Ascending aorta (tissue), 2 donors: ENCODE results near the gene CBLC. TPM values are rescaled to one million over a fixed set of nuclear protein-coding genes. Genes with fewer than 3 reads are reported as not detected.

Experiments used
- DNase-seq, 2 donors: peaks; one replicate each; pipeline ENCODE4 v3.0.0-alpha.2; 2019; ENCODE audit warnings: low spot score in 2 of 2
- H3K27ac ChIP-seq, 2 donors: fragments of 200-600 bp; sonication (generic); one replicate each; pipeline ENCODE4 v1.5.1; 2016 to 2017; ENCODE audit warnings: mild to moderate bottlenecking in 1 of 2
- H3K27me3 ChIP-seq: fragments of 200-600 bp; sonication (generic); one replicate; pipeline ENCODE4 v1.5.1; 2017
- H3K36me3 ChIP-seq, 2 donors: fragments of 200-600 bp; sonication (generic); one replicate each; pipeline ENCODE4 v1.5.1; 2016
- H3K4me1 ChIP-seq, 2 donors: fragments of 200-600 bp; sonication (generic); one replicate each; pipeline ENCODE4 v1.5.1; 2016 to 2017; ENCODE audit warnings: mild to moderate bottlenecking in 1 of 2
- H3K4me3 ChIP-seq, 2 donors: fragments of 200-600 bp; sonication (generic); one replicate each; pipeline ENCODE4 v1.5.1; 2016 to 2017; ENCODE audit warnings: mild to moderate bottlenecking in 1 of 2
- H3K9me3 ChIP-seq, 2 donors: fragments of 200-600 bp; sonication (generic); one replicate each; pipeline ENCODE4 v1.5.1; 2016
- intact Hi-C: fragments of 100-400 bp; cut with DNase I; formaldehyde crosslinking; loops from one replicate; pipeline ENCODE4 v1.15.1; 2023
- total RNA-seq: library from RNA; depleted of rRNA; stranded (reverse); fragments of >200 nt; gene quantifications from one replicate; pipeline ENCODE4 v1.1.0, GENCODE V29; 2016
- TF ChIP-seq, protein P1 (sequence below), 3 experiments: fragments of 200-600 bp in 2 of 3; fragments of 450-650 bp in 1 of 3; sonication (generic) in 2 of 3; IDR thresholded peaks; one replicate each; pipeline ENCODE4 v1.5.1; 2016 to 2019; ENCODE audit warnings: antibody characterized with exemption in 3 of 3, mild to moderate bottlenecking in 1 of 3, moderate library complexity in 1 of 3

Gene CBLC
- total RNA-seq, 1 donor from 2014 or later, result not detected

DNA sequence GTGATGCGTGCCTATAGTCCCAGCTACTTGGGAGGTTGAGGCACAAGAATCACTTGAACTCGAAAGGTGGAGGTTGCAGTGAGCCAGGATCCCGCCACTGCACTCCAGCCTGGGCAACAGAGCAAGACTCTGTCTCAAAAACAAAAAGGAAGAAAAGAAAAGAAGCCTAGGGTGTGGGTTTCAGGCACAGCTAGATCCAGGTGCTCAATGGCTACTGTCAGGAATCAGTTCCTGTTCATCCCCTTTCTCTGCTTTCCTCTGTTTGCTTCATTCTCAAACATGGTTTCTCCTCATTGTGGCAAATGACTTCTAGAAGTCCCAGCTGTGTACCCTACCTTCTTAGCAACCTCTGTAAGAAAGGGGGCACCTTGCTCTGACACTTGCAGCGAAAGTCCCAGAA lies 5.9 kb downstream of the CBLC start:
- Histone ChIP-seq H3K27ac (no peak overlapping the region), H3K4me1 (no peaks in the 10 kb centered on the region)
- TF ChIP-seq, protein P1, sequence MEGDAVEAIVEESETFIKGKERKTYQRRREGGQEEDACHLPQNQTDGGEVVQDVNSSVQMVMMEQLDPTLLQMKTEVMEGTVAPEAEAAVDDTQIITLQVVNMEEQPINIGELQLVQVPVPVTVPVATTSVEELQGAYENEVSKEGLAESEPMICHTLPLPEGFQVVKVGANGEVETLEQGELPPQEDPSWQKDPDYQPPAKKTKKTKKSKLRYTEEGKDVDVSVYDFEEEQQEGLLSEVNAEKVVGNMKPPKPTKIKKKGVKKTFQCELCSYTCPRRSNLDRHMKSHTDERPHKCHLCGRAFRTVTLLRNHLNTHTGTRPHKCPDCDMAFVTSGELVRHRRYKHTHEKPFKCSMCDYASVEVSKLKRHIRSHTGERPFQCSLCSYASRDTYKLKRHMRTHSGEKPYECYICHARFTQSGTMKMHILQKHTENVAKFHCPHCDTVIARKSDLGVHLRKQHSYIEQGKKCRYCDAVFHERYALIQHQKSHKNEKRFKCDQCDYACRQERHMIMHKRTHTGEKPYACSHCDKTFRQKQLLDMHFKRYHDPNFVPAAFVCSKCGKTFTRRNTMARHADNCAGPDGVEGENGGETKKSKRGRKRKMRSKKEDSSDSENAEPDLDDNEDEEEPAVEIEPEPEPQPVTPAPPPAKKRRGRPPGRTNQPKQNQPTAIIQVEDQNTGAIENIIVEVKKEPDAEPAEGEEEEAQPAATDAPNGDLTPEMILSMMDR (IDR thresholded peaks at IDR 0.05), result no peak

GRCh38 chr19:44785271-44785670 lies 7.6 kb downstream of the CBLC start:
- TF ChIP-seq, protein P1 (IDR thresholded peaks at IDR 0.05), result no peak
- Histone ChIP-seq H3K27me3 (no peaks in the 10 kb centered on the region), H3K9me3 (no peaks in the 10 kb centered on the region), H3K4me3 (no peak overlapping the region), H3K36me3 (no peaks in the 10 kb centered on the region), H3K27ac (no peak overlapping the region), H3K4me1 (no peaks in the 10 kb centered on the region)
- intact Hi-C loops, result no loop called here
- no peak for DNase-seq

More for the DNA sequence above, 5.9 kb downstream of the CBLC start:
- intact Hi-C loops, result no loop called here
- H3K4me3 ChIP-seq, result no peak overlapping the region
- no peaks in the 10 kb centered on the region for H3K27me3 ChIP-seq
- H3K9me3 ChIP-seq, result no peaks in the 10 kb centered on the region
- DNase-seq, result no peak
- H3K36me3 ChIP-seq, result no peaks in the 10 kb centered on the region

DNA sequence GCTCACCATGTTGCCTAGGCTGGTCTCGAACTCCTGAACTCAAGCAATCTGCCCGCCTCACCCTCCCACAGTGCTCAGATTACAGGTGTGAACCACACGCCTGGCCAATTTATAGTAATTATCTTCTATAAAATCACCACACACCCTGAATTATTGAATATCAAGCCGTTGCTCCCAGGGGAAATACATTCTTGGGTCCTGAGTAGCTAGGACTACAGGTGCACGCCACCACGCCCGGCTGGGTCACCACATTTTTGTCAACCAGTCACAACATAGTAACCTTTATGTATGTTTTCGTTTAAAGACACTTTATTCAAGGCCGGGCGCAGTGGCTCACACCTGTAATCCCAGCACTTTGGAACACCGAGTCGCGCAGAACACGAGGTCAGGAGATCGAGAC lies 8.3 kb downstream of the CBLC start:
- H3K4me3 ChIP-seq, result no peak overlapping the region
- TF ChIP-seq, protein P1 (IDR thresholded peaks at IDR 0.05), result no peak
- no peak overlapping the region for H3K27ac ChIP-seq
- no peaks in the 10 kb centered on the region for H3K9me3 ChIP-seq
- H3K4me1 ChIP-seq, result no peaks in the 10 kb centered on the region
- no peak for DNase-seq
- no peaks in the 10 kb centered on the region for H3K36me3 ChIP-seq
- intact Hi-C loops, result no loop called here
- no peaks in the 10 kb centered on the region for H3K27me3 ChIP-seq

DNA sequence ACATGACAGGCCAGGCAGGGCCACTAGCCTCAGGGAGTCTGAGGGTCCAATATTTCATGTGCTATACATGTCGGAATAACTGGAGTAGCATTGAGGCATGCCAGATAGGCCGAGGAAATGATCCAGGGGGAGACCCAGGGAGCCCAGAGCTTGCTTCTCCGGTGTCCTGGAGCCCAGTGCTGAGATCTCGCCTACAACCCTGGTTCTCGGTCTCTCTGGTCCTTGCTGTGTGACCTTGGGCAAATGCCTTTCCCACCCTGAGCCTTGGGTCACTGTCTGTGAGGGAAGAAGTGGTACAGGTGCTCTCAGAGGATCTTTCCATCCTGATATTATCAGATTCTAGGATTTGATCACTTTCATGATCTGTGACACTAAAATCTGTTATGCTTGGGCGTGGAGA lies 11.3 kb downstream of the CBLC start:
- Histone ChIP-seq H3K9me3 (no peaks in the 10 kb centered on the region), H3K36me3 (no peaks in the 10 kb centered on the region), H3K4me3 (no peak overlapping the region), H3K27me3 (no peaks in the 10 kb centered on the region), H3K4me1 (no peaks in the 10 kb centered on the region), H3K27ac (no peak overlapping the region)
- TF ChIP-seq, protein P1 (IDR thresholded peaks at IDR 0.05), result no peak
- intact Hi-C loops, result no loop called here
- DNase-seq, result no peak

GRCh38 chr19:44789943-44790483 lies 12.3 kb downstream of the CBLC start:
- H3K4me1 ChIP-seq, result no peaks in the 10 kb centered on the region
- H3K36me3 ChIP-seq, result no peaks in the 10 kb centered on the region
- H3K9me3 ChIP-seq, result no peaks in the 10 kb centered on the region
- no peak for DNase-seq
- no peaks in the 10 kb centered on the region for H3K27me3 ChIP-seq
- TF ChIP-seq, protein P1 (IDR thresholded peaks at IDR 0.05), result no peak
- no peak overlapping the region for H3K27ac ChIP-seq
- intact Hi-C loops, result no loop called here
- no peak overlapping the region for H3K4me3 ChIP-seq

DNA sequence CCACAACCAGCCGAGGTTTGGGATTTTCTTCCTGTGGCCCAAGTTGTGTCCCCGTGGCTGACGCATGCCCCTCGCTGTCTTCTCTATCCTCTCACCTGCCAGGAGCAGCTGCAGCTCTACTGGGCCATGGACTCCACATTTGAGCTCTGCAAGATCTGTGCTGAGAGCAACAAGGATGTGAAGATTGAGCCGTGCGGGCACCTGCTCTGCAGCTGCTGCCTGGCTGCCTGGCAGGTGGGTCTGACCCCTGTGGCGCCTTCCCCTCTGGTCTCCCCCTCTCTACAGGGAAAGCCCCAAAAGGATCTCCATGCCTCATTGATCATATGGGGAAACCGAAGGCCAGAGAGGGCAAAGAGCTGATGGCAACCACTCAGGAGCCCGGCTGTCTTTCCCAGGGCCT lies 14.6 kb downstream of the CBLC start:
- H3K4me3 ChIP-seq, result no peak overlapping the region
- intact Hi-C loops, result no loop called here
- H3K27me3 ChIP-seq, result no peaks in the 10 kb centered on the region
- TF ChIP-seq, protein P1 (IDR thresholded peaks at IDR 0.05), result no peak
- no peak for DNase-seq
- no peaks in the 10 kb centered on the region for H3K36me3 ChIP-seq
- peaks cover 4 to 9% of the 10 kb centered on the region in 2 donors for H3K4me1 ChIP-seq
- H3K9me3 ChIP-seq, result no peaks in the 10 kb centered on the region
- H3K27ac ChIP-seq, result no peak overlapping the region
